ENCODE results near the gene MYPN. TPM values are rescaled to one million over a fixed set of nuclear protein-coding genes. Genes with fewer than 3 reads are reported as not detected.
"Not testable (repeated sequence)": the region's sequence is repeated elsewhere in the genome, so short reads cannot be mapped to it uniquely, and the experiment has no call there.

The MYPN gene
- total and polyA plus RNA-seq, 4 donors: 0.01 to 0.08 (median 0.03) TPM; not detected in 1

- H3K4me3 ChIP-seq (ENCODE audit: low read depth in 1 of 3, low read length in 3 of 3): no peak overlapping the region
- no peaks in the 10 kb centered on the region for H3K4me1 ChIP-seq (ENCODE audit: control insufficient read depth in 4 of 4, insufficient read depth in 4 of 4, low read length in 3 of 4)
- no peak overlapping the region for H3K9ac ChIP-seq (ENCODE audit: low read depth in 1 of 2, low read length in 2 of 2)
- DNase-seq (ENCODE audit: low spot score): no peak
- 87% methylated on average over 6 of the region's 6 CpGs for WGBS
- H3K9me3 ChIP-seq (ENCODE audit: control insufficient read depth in 4 of 4, low read length in 3 of 4): no peaks in the 10 kb centered on the region
- TF ChIP-seq HNF4A (conservative IDR thresholded peaks at IDR 0.05) (no peak), FOXA1 (IDR thresholded peaks at IDR 0.05) (no peak), ZBTB33 (IDR thresholded peaks at IDR 0.05) (no peak), CTCF (IDR thresholded peaks at IDR 0.05; ENCODE audit: low read depth, low read length, missing input control) (no peak), MAX (IDR thresholded peaks at IDR 0.05) (no peak), EGR1 (IDR thresholded peaks at IDR 0.05; ENCODE audit: low read depth in 2 of 2) (no peak), ATF3 (IDR thresholded peaks at IDR 0.05) (no peak)
- no peak overlapping the region for H3K27ac ChIP-seq (ENCODE audit: low read depth in 1 of 2, low read length in 2 of 2)
- H3K36me3 ChIP-seq (ENCODE audit: control insufficient read depth in 4 of 4, insufficient read depth in 3 of 4, low read depth in 1 of 4, low read length in 3 of 4): no peaks in the 10 kb centered on the region
- no peaks in the 10 kb centered on the region for H3K27me3 ChIP-seq (ENCODE audit: control insufficient read depth in 4 of 4, insufficient read depth in 4 of 4, low read length in 3 of 4)
Observed at GRCh38 chr10:68194290-68194689, 85.0 kb downstream of the MYPN start.

- H3K27ac ChIP-seq (ENCODE audit: low read depth in 1 of 2, low read length in 2 of 2); H3K4me1 ChIP-seq (ENCODE audit: control insufficient read depth in 4 of 4, insufficient read depth in 4 of 4, low read length in 3 of 4); H3K9ac ChIP-seq (ENCODE audit: low read depth in 1 of 2, low read length in 2 of 2); DNase-seq (ENCODE audit: low spot score); H3K36me3 ChIP-seq (ENCODE audit: control insufficient read depth in 4 of 4, insufficient read depth in 3 of 4, low read depth in 1 of 4, low read length in 3 of 4); H3K9me3 ChIP-seq (ENCODE audit: control insufficient read depth in 4 of 4, low read length in 3 of 4); H3K27me3 ChIP-seq (ENCODE audit: control insufficient read depth in 4 of 4, insufficient read depth in 4 of 4, low read length in 3 of 4); H3K4me3 ChIP-seq (ENCODE audit: low read depth in 1 of 3, low read length in 3 of 3): not testable (repeated sequence)
- 88% methylated on average over 2 of the region's 2 CpGs for WGBS
Observed at GRCh38 chr10:68195776-68196175, 86.5 kb downstream of the MYPN start.

GRCh38 chr10:68196701-68197100 is 87.4 kb downstream of the MYPN start:
- WGBS: 58% methylated on average over 3 of the region's 3 CpGs
- no peak overlapping the region for H3K9ac ChIP-seq (ENCODE audit: low read depth in 1 of 2, low read length in 2 of 2)
- no peaks in the 10 kb centered on the region for H3K4me1 ChIP-seq (ENCODE audit: control insufficient read depth in 4 of 4, insufficient read depth in 4 of 4, low read length in 3 of 4)
- DNase-seq (ENCODE audit: low spot score): no peak
- no peak overlapping the region for H3K4me3 ChIP-seq (ENCODE audit: low read depth in 1 of 3, low read length in 3 of 3)
- no peaks in the 10 kb centered on the region for H3K36me3 ChIP-seq (ENCODE audit: control insufficient read depth in 4 of 4, insufficient read depth in 3 of 4, low read depth in 1 of 4, low read length in 3 of 4)
- H3K9me3 ChIP-seq (ENCODE audit: control insufficient read depth in 4 of 4, low read length in 3 of 4): no peaks in the 10 kb centered on the region
- no peak overlapping the region for H3K27ac ChIP-seq (ENCODE audit: low read depth in 1 of 2, low read length in 2 of 2)
- no peaks in the 10 kb centered on the region for H3K27me3 ChIP-seq (ENCODE audit: control insufficient read depth in 4 of 4, insufficient read depth in 4 of 4, low read length in 3 of 4)
- no peak for TF ChIP-seq FOXA1 (IDR thresholded peaks at IDR 0.05)
- no peak for TF ChIP-seq ATF3 (IDR thresholded peaks at IDR 0.05)
- TF ChIP-seq ZBTB33 (IDR thresholded peaks at IDR 0.05): no peak
- TF ChIP-seq JUND (IDR thresholded peaks at IDR 0.05): no peak
- TF ChIP-seq CTCF (IDR thresholded peaks at IDR 0.05; ENCODE audit: low read depth, low read length, missing input control): no peak
- TF ChIP-seq SP1 (IDR thresholded peaks at IDR 0.05): no peak
- no peak for TF ChIP-seq TAF1 (conservative IDR thresholded peaks at IDR 0.05)
- no peak for TF ChIP-seq NR2F2 (IDR thresholded peaks at IDR 0.05)
- no peak for TF ChIP-seq RAD21 (IDR thresholded peaks at IDR 0.05)
- no peak for TF ChIP-seq GABPA (IDR thresholded peaks at IDR 0.05 in 1 of 2, conservative IDR thresholded peaks at IDR 0.05 in 1 of 2)
- no peak for TF ChIP-seq MAX (IDR thresholded peaks at IDR 0.05)
- no peak for TF ChIP-seq EGR1 (IDR thresholded peaks at IDR 0.05; ENCODE audit: low read depth in 2 of 2)
- no peak for TF ChIP-seq RXRA (IDR thresholded peaks at IDR 0.05)
- TF ChIP-seq HNF4G (IDR thresholded peaks at IDR 0.05): no peak
- no peak for TF ChIP-seq YY1 (IDR thresholded peaks at IDR 0.05)
